CD14-positive monocyte (primary cell): Measurements from ENCODE around the gene BROX. TPM values are rescaled to one million over a fixed set of nuclear protein-coding genes. Genes with fewer than 3 reads are reported as not detected.

Experiments
- DNase-seq, 3 donors: peaks; one replicate each; pipeline ENCODE4 v3.0.0-alpha.2; 2011 to 2022
- H2AFZ ChIP-seq: 2 replicates; pipeline ENCODE4 v1.6.0; 2012; ENCODE audit warnings: mild to moderate bottlenecking, low read depth, low read length, inconsistent platforms; ENCODE audit not compliant: insufficient read depth, poor library complexity, severe bottlenecking
- H3K27ac ChIP-seq, 2 donors: 1 replicate in 1 of 2; 2 replicates in 1 of 2; pipeline ENCODE4 v1.5.1; 2012 to 2013; ENCODE audit warnings: low read length in 2 of 2, control low read depth in 1 of 2, inconsistent platforms in 1 of 2, low read depth in 1 of 2, mild to moderate bottlenecking in 1 of 2
- H3K27me3 ChIP-seq, 2 donors: one replicate each; pipeline versions ENCODE4 v1.6.0 to v1.6.1; 2011 to 2013; ENCODE audit warnings: low read length in 2 of 2; ENCODE audit not compliant: control insufficient read depth in 2 of 2, insufficient read depth in 2 of 2
- H3K36me3 ChIP-seq, 2 donors: replicated peaks in 1 of 2; 1 replicate in 1 of 2; 2 replicates in 1 of 2; pipeline versions ENCODE4 v1.5.1 to v1.6.1; 2012 to 2013; ENCODE audit warnings: low read length in 2 of 2, control low read depth in 1 of 2, inconsistent platforms in 1 of 2, mild to moderate bottlenecking in 1 of 2; ENCODE audit not compliant: insufficient read depth in 2 of 2, control insufficient read depth in 1 of 2
- H3K4me1 ChIP-seq, 2 donors: 1 replicate in 1 of 2; 2 replicates in 1 of 2; pipeline versions ENCODE4 v1.5.1 to v1.6.1; 2012 to 2013; ENCODE audit warnings: low read length in 2 of 2, control low read depth in 1 of 2, inconsistent platforms in 1 of 2, mild to moderate bottlenecking in 1 of 2, moderate library complexity in 1 of 2; ENCODE audit not compliant: insufficient read depth in 2 of 2, control insufficient read depth in 1 of 2
- H3K4me2 ChIP-seq: replicated peaks from 2 replicates; pipeline ENCODE3; 2012; ENCODE audit warnings: low read length, moderate library complexity, mild to moderate bottlenecking; ENCODE audit not compliant: poor library complexity, severe bottlenecking; ENCODE audit errors: extremely low read depth
- H3K4me3 ChIP-seq, 3 experiments: fragments of 200-600 bp in 1 of 3; sonication (generic) in 1 of 3; replicated peaks in 1 of 3; 1 replicate in 2 of 3; 2 replicates in 1 of 3; pipeline ENCODE4 v1.5.1; 2011 to 2013; ENCODE audit warnings: low read length in 3 of 3, mild to moderate bottlenecking in 3 of 3, control low read depth in 2 of 3, low read depth in 2 of 3, inconsistent platforms in 1 of 3, moderate library complexity in 1 of 3
- H3K79me2 ChIP-seq: 2 replicates; pipeline ENCODE4 v1.6.0; 2012; ENCODE audit warnings: mild to moderate bottlenecking, control low read depth, inconsistent platforms, low read length, moderate library complexity; ENCODE audit not compliant: insufficient read depth
- H3K9ac ChIP-seq: 2 replicates; pipeline ENCODE4 v1.6.0; 2017; ENCODE audit warnings: low read length, mild to moderate bottlenecking; ENCODE audit not compliant: insufficient read depth, poor library complexity, severe bottlenecking
- H3K9me3 ChIP-seq, 2 donors: replicated peaks in 1 of 2; 1 replicate in 1 of 2; 2 replicates in 1 of 2; pipeline versions ENCODE4 v1.5.1 to v1.6.1; 2012 to 2013; ENCODE audit warnings: low read length in 2 of 2, control low read depth in 1 of 2; ENCODE audit not compliant: control insufficient read depth in 1 of 2, insufficient read depth in 1 of 2
- H4K20me1 ChIP-seq: 2 replicates; pipeline ENCODE4 v1.6.0; 2012; ENCODE audit warnings: mild to moderate bottlenecking, low read length, control low read depth, moderate library complexity; ENCODE audit not compliant: insufficient read depth
- H3K27ac Mint-ChIP-seq, 7 donors: one replicate each; pipeline ENCODE4 v1.8.0; 2020; ENCODE audit warnings: mild to moderate bottlenecking in 7 of 7, mixed read lengths in 7 of 7, moderate library complexity in 6 of 7, inconsistent platforms in 2 of 7
- H3K27me3 Mint-ChIP-seq, 3 donors: one replicate each; pipeline ENCODE4 v1.8.0; 2021 to 2022; ENCODE audit warnings: low read depth in 3 of 3, mild to moderate bottlenecking in 3 of 3, mixed read lengths in 3 of 3, moderate library complexity in 3 of 3, inconsistent platforms in 1 of 3
- H3K36me3 Mint-ChIP-seq, 2 donors: one replicate each; pipeline ENCODE4 v1.8.0; 2020; ENCODE audit warnings: mixed read lengths in 2 of 2, inconsistent platforms in 1 of 2, mild to moderate bottlenecking in 1 of 2
- H3K4me1 Mint-ChIP-seq: one replicate; pipeline ENCODE4 v1.8.0; 2020; ENCODE audit warnings: mild to moderate bottlenecking, mixed read lengths
- H3K4me3 Mint-ChIP-seq, 2 donors: one replicate each; pipeline ENCODE4 v1.8.0; 2020; ENCODE audit warnings: mild to moderate bottlenecking in 2 of 2, mixed read lengths in 2 of 2, moderate library complexity in 1 of 2
- H3K9me3 Mint-ChIP-seq, 7 donors: one replicate each; pipeline ENCODE4 v1.8.0; 2020 to 2022; ENCODE audit warnings: mixed read lengths in 7 of 7, mild to moderate bottlenecking in 6 of 7, moderate library complexity in 6 of 7, inconsistent platforms in 2 of 7
- CTCF ChIP-seq: fragments of 200-600 bp; IDR thresholded peaks from one replicate; pipeline ENCODE4 v1.8.0; 2022; ENCODE audit warnings: antibody characterized with exemption, mild to moderate bottlenecking
- WGBS: methylation state at CpG from one replicate; pipeline ENCODE4 v1.1.5; 2013; ENCODE audit warnings: missing lambda C conversion rate; ENCODE audit not compliant: insufficient coverage; 5-methylcytosine and 5-hydroxymethylcytosine counted together
- intact Hi-C, 2 donors: fragments of 100-400 bp; cut with micrococcal nuclease; formaldehyde crosslinking; loops; one replicate each; pipeline versions ENCODE4 v1.15.0 to v1.15.1; 2023
- polyA plus RNA-seq, 3 donors: library from polyadenylated mRNA; depleted of rRNA in 1 of 3; unstranded in 2 of 3; stranded (reverse) in 1 of 3; fragments of 300-500 nt in 2 of 3; fragments of >200 nt in 1 of 3; fragmentation: Illumina TruSeq in 2 of 3; gene quantifications; 1 replicate in 2 of 3; 2 replicates in 1 of 3; pipeline ENCODE4 v1.2.3, GENCODE V29; 2012 to 2021

BROX gene
- polyA plus RNA-seq, 3 donors, result 9.0 to 35.4 (median 26.2) TPM

- Mint-ChIP-seq H3K9me3 (no peaks in the 10 kb centered on the region), H3K4me3 (no peak within 1 kb of the TSS), H3K27me3 (no peaks in the 10 kb centered on the region), H3K4me1 (peaks cover 6% of the 10 kb centered on the region), H3K27ac (no peak within 1 kb of the TSS), H3K36me3 (peaks cover 33 to 41% of the 10 kb centered on the region in 2 donors)
- no peak within 1 kb of the TSS for H3K4me2 ChIP-seq
- H2AFZ ChIP-seq, result no peak within 1 kb of the TSS
- WGBS, result no CpG with 5 or more reads among the region's 1 CpG
- H3K27me3 ChIP-seq, result no peaks in the 10 kb centered on the region
- no peak within 1 kb of the TSS for H3K27ac ChIP-seq
- H3K79me2 ChIP-seq, result no peaks in the 10 kb centered on the region
- intact Hi-C loops, result loop anchor here in 1 of 2 donors (10.0 kb wide), 1 partner anchor 348 kb away; no protein-coding TSS in a partner anchor
- no peaks in the 10 kb centered on the region for H3K4me1 ChIP-seq
- H3K36me3 ChIP-seq, result peaks cover 40 to 51% of the 10 kb centered on the region in 2 donors
- no peaks in the 10 kb centered on the region for H3K9me3 ChIP-seq
- DNase-seq, result no peak
- no peaks in the 10 kb centered on the region for H4K20me1 ChIP-seq
- no peak within 1 kb of the TSS for H3K9ac ChIP-seq
- no peak within 1 kb of the TSS for H3K4me3 ChIP-seq
- TF ChIP-seq CTCF, result no peak
These were observed 24.6 kb downstream of the BROX start, which contains the start of gene FAM177B for GRCh38 chr1:222736972-222737371. TSS of gene FAM177B (plus strand) at chr1:222737202. CDS start at chr1:222746546, 9,344 bp downstream.

DNA sequence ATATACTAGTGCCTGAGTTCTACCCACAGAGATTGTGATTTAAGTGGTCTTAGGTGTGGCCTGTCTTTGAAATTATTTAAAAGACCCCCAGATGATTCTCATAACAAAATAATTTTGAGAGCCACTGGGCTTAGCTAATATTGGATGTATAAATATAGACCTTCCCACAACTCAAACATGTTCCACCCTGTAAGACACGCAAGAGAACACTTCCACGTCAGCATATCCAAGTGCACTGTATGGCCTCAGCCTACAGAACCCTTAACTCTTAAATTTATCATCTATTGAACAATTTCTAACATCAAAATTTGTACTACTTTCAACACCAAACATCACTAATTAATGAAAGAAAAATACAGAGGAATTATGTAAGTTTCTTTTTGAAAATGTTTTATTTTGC is 27.1 kb downstream of the BROX start:
- no peak overlapping the region for H3K27ac Mint-ChIP-seq
- peaks cover 20 to 28% of the 10 kb centered on the region in 2 donors for H3K36me3 ChIP-seq

More for the DNA sequence above, 27.1 kb downstream of the BROX start:
- Histone ChIP-seq H3K27ac (no peak overlapping the region), H3K4me3 (no peak overlapping the region), H4K20me1 (no peaks in the 10 kb centered on the region), H3K4me2 (no peak overlapping the region), H3K79me2 (no peaks in the 10 kb centered on the region), H3K9me3 (no peaks in the 10 kb centered on the region), H3K9ac (no peak overlapping the region), H2AFZ (no peak overlapping the region), H3K4me1 (no peaks in the 10 kb centered on the region), H3K27me3 (no peaks in the 10 kb centered on the region)
- intact Hi-C loops, result loop anchor here in 1 of 2 donors (10.0 kb wide), 1 partner anchor 345 kb away; no protein-coding TSS in a partner anchor
- no peak for DNase-seq
- Mint-ChIP-seq H3K4me1 (no peaks in the 10 kb centered on the region), H3K4me3 (no peak overlapping the region), H3K9me3 (peaks cover 0 to 2% (median 0%) of the 10 kb centered on the region in 7 donors), H3K36me3 (peaks cover 15 to 20% of the 10 kb centered on the region in 2 donors), H3K27me3 (no peaks in the 10 kb centered on the region)
- WGBS, result no CpG with 5 or more reads among the region's 2 CpGs
- no peak for TF ChIP-seq CTCF
